PC-3 (cell line): Measurements from ENCODE around the gene THSD7A. TPM values are rescaled to one million over a fixed set of nuclear protein-coding genes. Genes with fewer than 3 reads are reported as not detected.
A peak's percentile ranks its signal among the peaks of the same experiment; 100 is the strongest.

Experiments
- ATAC-seq: fragments of 200-7000 bp; cut with Tn5 transposase; 2 replicates; pipeline ENCODE4 v1.9.1; 2020; ENCODE audit warnings: mild to moderate bottlenecking, moderate library complexity
- BruUV-seq: library from RNA; stranded (reverse); fragments of 400-500 nt; replicated peaks from 2 replicates; lab custom pipeline; 2021; lab: Mats Ljungman, UMichigan
- CTCF ChIA-PET: fragments of 300-600 bp; sonication (Branson Sonifier 250); formaldehyde crosslinking; loops from one replicate; lab custom pipeline; 2022; ENCODE audit warnings: antibody characterized with exemption; lab: Charles Lee
- POLR2A ChIA-PET: fragments of 300-600 bp; sonication (Branson Sonifier 250); formaldehyde crosslinking; loops from one replicate; lab custom pipeline; 2022; ENCODE audit warnings: antibody characterized with exemption; ENCODE audit not compliant: unreplicated experiment; lab: Charles Lee
- DNase-seq: peaks from one replicate; pipeline ENCODE4 v3.0.0-alpha.2; 2015
- H2AFZ ChIP-seq: fragments of 300-600 bp; sonication (generic); 2 replicates; pipeline ENCODE4 v1.6.0; 2016; ENCODE audit warnings: antibody characterized with exemption, low read length
- H3F3A ChIP-seq: fragments of 300-600 bp; sonication (generic); one replicate; pipeline ENCODE4 v1.6.0; 2017; ENCODE audit warnings: antibody characterized with exemption, low read length, control low read depth, mild to moderate bottlenecking; ENCODE audit not compliant: unreplicated experiment
- H3K27ac ChIP-seq: fragments of 300-600 bp; sonication (generic); 2 replicates; pipeline ENCODE4 v1.5.1; 2016; ENCODE audit warnings: mild to moderate bottlenecking, low read length
- H3K27me3 ChIP-seq: fragments of 300-600 bp; sonication (generic); 2 replicates; pipeline ENCODE4 v1.6.1; 2016; ENCODE audit warnings: low read length, mixed read lengths
- H3K36me3 ChIP-seq: fragments of 300-600 bp; sonication (generic); 2 replicates; pipeline ENCODE4 v1.6.1; 2016; ENCODE audit warnings: low read depth, mixed run types, low read length, mixed read lengths
- H3K4me1 ChIP-seq: fragments of 300-600 bp; sonication (generic); 2 replicates; pipeline ENCODE4 v1.5.1; 2016; ENCODE audit warnings: low read length; ENCODE audit not compliant: insufficient read depth
- H3K4me2 ChIP-seq: fragments of 300-600 bp; sonication (generic); 2 replicates; pipeline ENCODE4 v1.6.0; 2016; ENCODE audit warnings: low read length
- H3K4me3 ChIP-seq: fragments of 300-600 bp; sonication (generic); 2 replicates; pipeline ENCODE4 v1.5.1; 2016; ENCODE audit warnings: mild to moderate bottlenecking, low read length, mixed read lengths
- H3K79me2 ChIP-seq: fragments of 300-600 bp; sonication (generic); 2 replicates; pipeline ENCODE4 v1.6.1; 2017; ENCODE audit warnings: low read length, mixed read lengths
- H3K9ac ChIP-seq: fragments of 300-600 bp; sonication (generic); 2 replicates; pipeline ENCODE4 v1.6.0; 2016; ENCODE audit warnings: mild to moderate bottlenecking, low read length
- H3K9me2 ChIP-seq: fragments of 300-600 bp; sonication (generic); replicated peaks from 2 replicates; pipeline ENCODE4 v1.6.1; 2016; ENCODE audit warnings: mixed run types, low read length, mixed read lengths
- H3K9me3 ChIP-seq: fragments of 300-600 bp; sonication (generic); 2 replicates; pipeline ENCODE4 v1.6.1; 2016; ENCODE audit warnings: low read length, mixed read lengths
- H4K20me1 ChIP-seq: fragments of 300-600 bp; sonication (generic); 2 replicates; pipeline ENCODE4 v1.6.1; 2016; ENCODE audit warnings: low read length, mixed read lengths
- EZH2 ChIP-seq: fragments of 300-600 bp; sonication (generic); IDR thresholded peaks from one replicate; pipeline ENCODE4 v1.6.1; 2017; ENCODE audit warnings: antibody characterized with exemption, mild to moderate bottlenecking, low read length; ENCODE audit not compliant: unreplicated experiment
- EZH2phosphoT487 ChIP-seq: fragments of 300-600 bp; sonication (generic); IDR thresholded peaks from 2 replicates; pipeline ENCODE4 v1.6.1; 2018; ENCODE audit warnings: mild to moderate bottlenecking, antibody characterized with exemption, low read length, borderline replicate concordance
- intact Hi-C: fragments of 100-400 bp; cut with micrococcal nuclease; formaldehyde crosslinking; loops from 2 replicates; pipeline ENCODE4 v1.9.0; 2023
- total RNA-seq: library from RNA; depleted of rRNA; stranded (reverse); fragments of >200 nt; gene quantifications from 2 replicates; pipeline ENCODE4 v1.2.3, GENCODE V29; 2014
- TF ChIP-seq, protein P1 (sequence below): fragments of 300-600 bp; sonication (generic); conservative IDR thresholded peaks from 2 replicates; pipeline ENCODE4 v1.5.1; 2017; ENCODE audit warnings: antibody characterized with exemption, low read depth, mild to moderate bottlenecking, low read length

The THSD7A gene
- total RNA-seq, 1 experiment from 2014 or later = 0.04 TPM

DNA sequence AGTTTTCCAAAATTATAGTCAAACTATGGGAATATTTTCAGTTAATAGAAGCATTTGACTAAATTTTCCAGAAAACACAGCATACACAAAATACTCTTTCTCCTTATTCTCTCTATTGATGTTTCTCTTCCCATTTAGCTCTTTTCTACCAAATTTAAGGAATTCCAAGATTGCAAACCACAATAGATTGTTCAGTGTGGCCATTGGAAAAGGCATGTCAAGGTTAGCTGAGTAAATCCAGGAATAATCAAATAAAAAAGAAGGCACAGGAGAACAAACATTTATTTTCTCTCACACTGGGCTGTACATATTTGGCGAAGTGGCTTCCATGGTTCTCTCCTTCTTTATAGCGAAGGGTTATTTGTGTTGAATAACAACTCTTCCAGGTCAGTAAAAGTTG, 117.3 kb downstream of the THSD7A start:
- POLR2A ChIA-PET = no interaction called here
- Histone ChIP-seq H3K27ac (0 out of 2 replicates have a peak overlapping the region, but pooled peaks have one; percentile 7), H3K4me1 (peaks cover 10% of the 10 kb centered on the region), H2AFZ (no peak overlapping the region), H3K9me2 (no peaks in the 10 kb centered on the region), H3K79me2 (no peaks in the 10 kb centered on the region), H4K20me1 (no peaks in the 10 kb centered on the region), H3K9me3 (no peaks in the 10 kb centered on the region), H3K9ac (no peak overlapping the region), H3K4me2 (peak overlapping the region; percentile 44), H3F3A (no peaks in the 10 kb centered on the region), H3K36me3 (no peaks in the 10 kb centered on the region), H3K27me3 (no peaks in the 10 kb centered on the region), H3K4me3 (no peak overlapping the region)
- CTCF ChIA-PET = no interaction called here
- no TSS peak for BruUV-seq
- no peak for DNase-seq
- ATAC-seq = no peak
- TF ChIP-seq EZH2phosphoT487 (no peak), EZH2 (no peak)
- TF ChIP-seq, protein P1, sequence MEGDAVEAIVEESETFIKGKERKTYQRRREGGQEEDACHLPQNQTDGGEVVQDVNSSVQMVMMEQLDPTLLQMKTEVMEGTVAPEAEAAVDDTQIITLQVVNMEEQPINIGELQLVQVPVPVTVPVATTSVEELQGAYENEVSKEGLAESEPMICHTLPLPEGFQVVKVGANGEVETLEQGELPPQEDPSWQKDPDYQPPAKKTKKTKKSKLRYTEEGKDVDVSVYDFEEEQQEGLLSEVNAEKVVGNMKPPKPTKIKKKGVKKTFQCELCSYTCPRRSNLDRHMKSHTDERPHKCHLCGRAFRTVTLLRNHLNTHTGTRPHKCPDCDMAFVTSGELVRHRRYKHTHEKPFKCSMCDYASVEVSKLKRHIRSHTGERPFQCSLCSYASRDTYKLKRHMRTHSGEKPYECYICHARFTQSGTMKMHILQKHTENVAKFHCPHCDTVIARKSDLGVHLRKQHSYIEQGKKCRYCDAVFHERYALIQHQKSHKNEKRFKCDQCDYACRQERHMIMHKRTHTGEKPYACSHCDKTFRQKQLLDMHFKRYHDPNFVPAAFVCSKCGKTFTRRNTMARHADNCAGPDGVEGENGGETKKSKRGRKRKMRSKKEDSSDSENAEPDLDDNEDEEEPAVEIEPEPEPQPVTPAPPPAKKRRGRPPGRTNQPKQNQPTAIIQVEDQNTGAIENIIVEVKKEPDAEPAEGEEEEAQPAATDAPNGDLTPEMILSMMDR = no peak
- intact Hi-C loops = no loop called here

DNA sequence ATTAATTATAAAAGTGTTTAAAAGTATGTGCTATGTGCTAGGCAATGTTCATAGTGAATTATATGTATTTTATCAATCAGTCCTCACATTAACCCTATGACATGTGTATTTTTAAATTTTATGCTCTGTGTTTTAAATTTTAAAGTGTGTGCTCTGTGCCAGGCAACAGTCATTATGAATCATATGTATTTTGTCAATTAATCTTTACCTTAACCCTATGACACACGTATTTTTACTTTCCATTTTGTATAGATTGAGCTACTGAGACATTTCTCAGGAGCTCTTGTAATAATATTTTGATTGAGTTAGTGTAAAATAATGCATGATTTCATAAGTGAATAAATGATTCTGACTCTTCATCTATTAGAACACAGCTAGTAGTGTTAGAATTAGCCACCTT, 117.8 kb downstream of the THSD7A start:
- Histone ChIP-seq H3K9me2 (no peaks in the 10 kb centered on the region), H4K20me1 (no peaks in the 10 kb centered on the region), H3F3A (no peaks in the 10 kb centered on the region), H2AFZ (no peak overlapping the region), H3K27ac (0 out of 2 replicates have a peak overlapping the region, but pooled peaks have one; percentile 7), H3K4me2 (peak overlapping the region; percentile 44), H3K36me3 (no peaks in the 10 kb centered on the region), H3K9me3 (no peaks in the 10 kb centered on the region), H3K79me2 (no peaks in the 10 kb centered on the region), H3K9ac (no peak overlapping the region), H3K27me3 (no peaks in the 10 kb centered on the region), H3K4me1 (peaks cover 13% of the 10 kb centered on the region), H3K4me3 (no peak overlapping the region)
- BruUV-seq = no TSS peak
- POLR2A ChIA-PET = no interaction called here
- CTCF ChIA-PET = no interaction called here
- TF ChIP-seq EZH2 (no peak), EZH2phosphoT487 (no peak)
- TF ChIP-seq, protein P1 = no peak
- DNase-seq = peak; percentile 48
- ATAC-seq = peak; percentile 69
- intact Hi-C loops = no loop called here

DNA sequence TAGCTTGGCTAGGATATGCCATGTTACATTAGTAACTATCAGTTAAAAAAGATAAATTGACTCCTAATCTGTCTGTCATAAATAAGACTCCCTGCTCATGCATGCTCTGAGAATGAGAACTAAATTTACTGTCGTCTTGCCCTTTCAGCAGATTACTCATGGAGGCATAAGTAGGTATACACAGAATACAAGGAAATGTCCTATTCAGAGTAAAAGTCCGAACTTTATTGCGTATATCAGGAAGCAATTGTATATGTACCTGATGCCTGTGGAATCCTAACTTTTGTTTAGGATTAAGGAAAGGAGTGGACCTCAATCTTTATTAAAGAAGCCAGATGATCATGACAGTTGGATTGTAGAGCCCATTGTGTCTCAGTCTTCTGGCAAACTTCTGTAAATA, 118.6 kb downstream of the THSD7A start:
- H2AFZ ChIP-seq = no peak overlapping the region
- intact Hi-C loops = no loop called here
- H3K4me2 ChIP-seq = no peak overlapping the region
- H3K36me3 ChIP-seq = no peaks in the 10 kb centered on the region
- POLR2A ChIA-PET = no interaction called here
- no peaks in the 10 kb centered on the region for H3K9me2 ChIP-seq
- H3F3A ChIP-seq = no peaks in the 10 kb centered on the region
- TF ChIP-seq, protein P1 = no peak
- TF ChIP-seq EZH2 = no peak
- TF ChIP-seq EZH2phosphoT487 = no peak
- no TSS peak for BruUV-seq
- no peaks in the 10 kb centered on the region for H3K9me3 ChIP-seq
- H3K4me3 ChIP-seq = no peak overlapping the region
- no peaks in the 10 kb centered on the region for H4K20me1 ChIP-seq
- ATAC-seq (peak; percentile 19), DNase-seq (peak; percentile 11)
- CTCF ChIA-PET = no interaction called here
- H3K79me2 ChIP-seq = no peaks in the 10 kb centered on the region
- H3K27me3 ChIP-seq = no peaks in the 10 kb centered on the region
- H3K9ac ChIP-seq = no peak overlapping the region
- peaks cover 18% of the 10 kb centered on the region for H3K4me1 ChIP-seq
- H3K27ac ChIP-seq = no peak overlapping the region
